ENCODE measurements around the gene NAP1L1. TPM values are rescaled to one million over a fixed set of nuclear protein-coding genes. Genes with fewer than 3 reads are reported as not detected.

The NAP1L1 gene
- total RNA-seq, 1 experiment from 2014 or later, result 946 TPM

DNA sequence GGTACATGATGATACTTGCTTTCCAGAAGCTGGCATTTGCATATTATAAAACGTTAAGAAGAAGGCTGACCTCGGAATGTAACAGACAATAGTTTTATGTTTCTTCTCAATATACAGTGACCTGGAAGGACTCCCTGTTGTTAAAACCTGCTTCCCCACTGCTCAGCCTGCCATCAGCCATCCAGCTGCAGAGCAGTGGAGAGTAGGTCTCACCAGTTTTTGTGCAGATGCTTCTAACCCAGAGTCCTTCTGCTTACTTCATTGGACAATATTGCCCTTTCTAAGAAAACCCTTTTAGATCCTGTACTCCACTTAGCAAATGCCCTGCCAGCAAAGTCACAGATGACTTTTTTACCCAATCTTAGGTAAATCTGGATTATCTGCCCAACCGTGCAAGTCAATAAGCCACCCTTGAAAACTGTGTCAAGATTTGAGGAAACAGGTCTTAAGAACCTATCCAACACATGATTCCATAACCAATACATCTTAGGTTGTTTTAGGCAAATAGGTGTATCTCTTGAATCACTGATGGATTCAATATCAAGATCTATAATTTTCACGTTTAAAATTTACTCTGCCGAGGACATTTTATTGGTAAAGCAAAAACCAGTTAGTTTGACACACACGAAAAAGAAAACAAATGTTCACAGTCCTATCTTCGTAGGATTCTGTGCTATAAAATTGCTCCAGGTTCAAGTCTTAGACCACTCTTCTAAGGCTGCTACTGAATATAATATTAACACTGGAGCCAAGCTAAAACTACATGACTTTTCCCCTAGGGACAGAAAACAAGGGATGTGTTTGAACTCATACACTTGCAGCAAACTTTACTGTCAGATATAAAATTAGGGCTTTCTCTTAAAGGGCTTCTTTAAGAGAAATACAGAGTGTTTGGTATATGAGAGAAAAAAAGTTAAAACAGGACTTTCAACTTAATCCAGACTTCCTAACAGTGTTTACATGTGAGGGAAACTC is 58.6 kb downstream of the NAP1L1 start:
- Mint-ChIP-seq H3K9me3 (no peaks in the 10 kb centered on the region), H3K27me3 (ENCODE audit: low read depth) (peaks cover 1% of the 10 kb centered on the region; the same call in 1 of the 2 replicates), H3K4me3 (no peak overlapping the region), H3K27ac (peak overlapping the region; percentile 83), H3K4me1 (peaks cover 44% of the 10 kb centered on the region), H3K36me3 (peaks cover 32% of the 10 kb centered on the region)
- ChIA-PET POLR2A (interaction anchor here (0.6 kb wide), 1 partner anchor 74 kb away, joined by 5 read pairs; no protein-coding TSS in a partner anchor), CTCF (no interaction called here)
- no peak for DNase-seq (ENCODE audit: low spot score)
- peak; percentile 25; the same call in 1 of the 2 replicates for ATAC-seq
- TF ChIP-seq, protein P1, sequence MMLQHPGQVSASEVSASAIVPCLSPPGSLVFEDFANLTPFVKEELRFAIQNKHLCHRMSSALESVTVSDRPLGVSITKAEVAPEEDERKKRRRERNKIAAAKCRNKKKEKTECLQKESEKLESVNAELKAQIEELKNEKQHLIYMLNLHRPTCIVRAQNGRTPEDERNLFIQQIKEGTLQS (CRISPR knock-in tag; conservative IDR thresholded peaks at IDR 0.05), result no peak
- TF ChIP-seq PRRX2 (CRISPR knock-in tag; IDR thresholded peaks at IDR 0.05), result 0 out of 2 replicates have a peak, but pooled peaks have one; percentile 18

DNA sequence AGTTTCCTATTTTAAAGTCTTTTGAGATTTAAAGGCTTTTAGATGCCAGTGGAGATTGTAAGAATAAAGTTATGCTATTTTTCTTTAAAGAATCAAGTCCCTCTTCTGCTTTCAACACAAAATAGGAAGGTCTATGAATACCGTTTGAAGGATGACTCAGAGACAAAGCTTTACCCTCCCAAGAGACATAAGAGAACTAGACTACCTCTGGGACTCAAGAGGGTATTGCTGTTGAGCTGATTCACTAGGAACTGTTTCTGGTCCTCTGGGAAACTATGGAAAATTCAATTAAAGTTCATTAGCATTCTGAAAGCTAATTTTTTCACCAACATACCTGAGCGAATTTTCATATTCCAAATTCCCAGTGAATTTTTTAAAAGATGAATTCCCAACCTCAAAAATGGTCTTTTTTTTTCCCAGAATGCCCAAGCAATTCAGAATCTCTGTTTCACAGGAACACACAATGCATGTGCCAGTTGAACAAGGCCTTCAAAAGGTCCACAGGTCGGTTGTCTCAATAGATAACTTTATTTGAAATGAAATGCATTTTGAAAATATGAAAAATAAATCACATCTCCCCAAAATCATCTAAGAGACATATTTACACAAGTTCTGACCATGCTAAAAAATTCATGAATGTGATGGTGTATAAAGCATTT is 59.4 kb downstream of the NAP1L1 start:
- Mint-ChIP-seq H3K4me3 (no peak overlapping the region), H3K27me3 (ENCODE audit: low read depth) (no peaks in the 10 kb centered on the region), H3K36me3 (peaks cover 29% of the 10 kb centered on the region), H3K4me1 (peaks cover 53% of the 10 kb centered on the region), H3K9me3 (no peaks in the 10 kb centered on the region), H3K27ac (peak overlapping the region; percentile 57; the same call in 1 of the 2 replicates)
- peak; percentile 16; the same call in 1 of the 2 replicates for ATAC-seq
- ChIA-PET CTCF (no interaction called here), POLR2A (interaction anchor here (0.6 kb wide), 1 partner anchor 73 kb away, joined by 5 read pairs; no protein-coding TSS in a partner anchor)
- no peak for TF ChIP-seq ZSCAN18 (CRISPR knock-in tag; IDR thresholded peaks at IDR 0.05)
- no peak for TF ChIP-seq ATF1 (CRISPR knock-in tag; IDR thresholded peaks at IDR 0.05)
- TF ChIP-seq KAT7 (CRISPR knock-in tag; IDR thresholded peaks at IDR 0.05; ENCODE audit: borderline replicate concordance), result no peak
- no peak for TF ChIP-seq ZNF671 (CRISPR knock-in tag; IDR thresholded peaks at IDR 0.05)
- no peak for TF ChIP-seq NFATC4 (CRISPR knock-in tag; IDR thresholded peaks at IDR 0.05)
- no peak for TF ChIP-seq RELA (CRISPR knock-in tag; IDR thresholded peaks at IDR 0.05; ENCODE audit: borderline replicate concordance)
- TF ChIP-seq ZNF423 (CRISPR knock-in tag; IDR thresholded peaks at IDR 0.05), result no peak
- TF ChIP-seq, protein P1 (CRISPR knock-in tag; conservative IDR thresholded peaks at IDR 0.05), result no peak
- TF ChIP-seq NFYB (CRISPR knock-in tag; conservative IDR thresholded peaks at IDR 0.05; ENCODE audit: low read depth), result no peak
- TF ChIP-seq ETV6 (CRISPR knock-in tag; IDR thresholded peaks at IDR 0.05), result no peak
- no peak for TF ChIP-seq ZNF416 (CRISPR knock-in tag; IDR thresholded peaks at IDR 0.05)
- TF ChIP-seq, protein P2, sequence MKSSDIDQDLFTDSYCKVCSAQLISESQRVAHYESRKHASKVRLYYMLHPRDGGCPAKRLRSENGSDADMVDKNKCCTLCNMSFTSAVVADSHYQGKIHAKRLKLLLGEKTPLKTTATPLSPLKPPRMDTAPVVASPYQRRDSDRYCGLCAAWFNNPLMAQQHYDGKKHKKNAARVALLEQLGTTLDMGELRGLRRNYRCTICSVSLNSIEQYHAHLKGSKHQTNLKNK (CRISPR knock-in tag; IDR thresholded peaks at IDR 0.05), result no peak
- no peak for TF ChIP-seq ZNF317 (CRISPR knock-in tag; IDR thresholded peaks at IDR 0.05; ENCODE audit: borderline replicate concordance, low read depth)
- TF ChIP-seq, protein P3, sequence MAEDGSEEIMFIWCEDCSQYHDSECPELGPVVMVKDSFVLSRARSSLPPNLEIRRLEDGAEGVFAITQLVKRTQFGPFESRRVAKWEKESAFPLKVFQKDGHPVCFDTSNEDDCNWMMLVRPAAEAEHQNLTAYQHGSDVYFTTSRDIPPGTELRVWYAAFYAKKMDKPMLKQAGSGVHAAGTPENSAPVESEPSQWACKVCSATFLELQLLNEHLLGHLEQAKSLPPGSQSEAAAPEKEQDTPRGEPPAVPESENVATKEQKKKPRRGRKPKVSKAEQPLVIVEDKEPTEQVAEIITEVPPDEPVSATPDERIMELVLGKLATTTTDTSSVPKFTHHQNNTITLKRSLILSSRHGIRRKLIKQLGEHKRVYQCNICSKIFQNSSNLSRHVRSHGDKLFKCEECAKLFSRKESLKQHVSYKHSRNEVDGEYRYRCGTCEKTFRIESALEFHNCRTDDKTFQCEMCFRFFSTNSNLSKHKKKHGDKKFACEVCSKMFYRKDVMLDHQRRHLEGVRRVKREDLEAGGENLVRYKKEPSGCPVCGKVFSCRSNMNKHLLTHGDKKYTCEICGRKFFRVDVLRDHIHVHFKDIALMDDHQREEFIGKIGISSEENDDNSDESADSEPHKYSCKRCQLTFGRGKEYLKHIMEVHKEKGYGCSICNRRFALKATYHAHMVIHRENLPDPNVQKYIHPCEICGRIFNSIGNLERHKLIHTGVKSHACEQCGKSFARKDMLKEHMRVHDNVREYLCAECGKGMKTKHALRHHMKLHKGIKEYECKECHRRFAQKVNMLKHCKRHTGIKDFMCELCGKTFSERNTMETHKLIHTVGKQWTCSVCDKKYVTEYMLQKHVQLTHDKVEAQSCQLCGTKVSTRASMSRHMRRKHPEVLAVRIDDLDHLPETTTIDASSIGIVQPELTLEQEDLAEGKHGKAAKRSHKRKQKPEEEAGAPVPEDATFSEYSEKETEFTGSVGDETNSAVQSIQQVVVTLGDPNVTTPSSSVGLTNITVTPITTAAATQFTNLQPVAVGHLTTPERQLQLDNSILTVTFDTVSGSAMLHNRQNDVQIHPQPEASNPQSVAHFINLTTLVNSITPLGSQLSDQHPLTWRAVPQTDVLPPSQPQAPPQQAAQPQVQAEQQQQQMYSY (CRISPR knock-in tag; IDR thresholded peaks at IDR 0.05), result no peak
- TF ChIP-seq TEAD1 (CRISPR knock-in tag; IDR thresholded peaks at IDR 0.05), result no peak
- no peak for DNase-seq (ENCODE audit: low spot score)

Data from WTC11 (cell line).